GM18951 (cell line): ENCODE results near the gene ZNF35.
A peak's percentile ranks its signal among the peaks of the same experiment; 100 is the strongest.

ENCODE experiments used
- POLR2A ChIP-seq: IDR thresholded peaks from 4 replicates; pipeline ENCODE4 v1.6.1; 2011; ENCODE audit warnings: mild to moderate bottlenecking; ENCODE audit not compliant: insufficient read length, insufficient read depth; ENCODE audit errors: extremely low read depth
- in situ Hi-C: fragments of 300-500 bp; cut with MboI; formaldehyde crosslinking; loops from one replicate; pipeline ENCODE4 v1.12.0; 2022; ENCODE audit warnings: low sequenced_read_pairs, mixed read lengths, inconsistent platforms; ENCODE audit not compliant: unreplicated experiment

ZNF35 gene

DNA sequence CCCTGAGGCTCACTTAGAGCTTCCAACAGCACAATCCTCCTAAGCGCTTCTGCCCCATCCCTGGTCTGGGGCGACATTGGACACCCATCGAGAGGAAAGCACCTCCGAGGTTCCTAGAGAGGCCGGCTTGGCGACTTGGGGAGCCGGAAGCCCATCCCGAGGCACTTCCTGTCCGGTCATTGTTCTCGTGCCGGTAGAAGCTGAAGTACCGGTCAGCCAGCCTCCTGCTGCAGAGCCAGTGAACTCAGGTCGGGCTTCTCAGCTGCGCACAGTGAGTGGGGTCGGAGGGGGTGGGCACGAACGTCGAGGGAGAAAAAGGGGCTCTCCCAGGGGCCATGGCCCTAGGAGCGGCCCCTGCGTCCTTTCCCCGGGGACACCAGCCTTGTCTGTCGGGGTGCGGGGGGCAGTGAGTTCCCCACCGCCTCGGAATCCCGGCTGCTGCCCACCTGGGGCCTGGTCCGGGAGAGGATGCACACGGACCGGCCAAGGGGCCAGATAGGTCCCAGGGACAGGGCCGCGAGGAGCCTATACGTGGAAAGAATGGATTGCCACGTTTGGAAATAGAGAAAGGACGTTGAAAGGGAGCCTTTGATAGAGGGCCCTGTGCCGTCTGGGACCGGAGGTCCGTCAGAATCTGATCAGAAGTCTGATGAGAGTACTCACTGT is at the start of gene ZNF35:
ZNF35 (plus strand) TSS at position 169 of the 666 bp plus-strand sequence. CDS start 2,336 bp downstream, outside the sequence.
- in situ Hi-C loops, result no loop called here
- peak; percentile 76 for TF ChIP-seq POLR2A

DNA sequence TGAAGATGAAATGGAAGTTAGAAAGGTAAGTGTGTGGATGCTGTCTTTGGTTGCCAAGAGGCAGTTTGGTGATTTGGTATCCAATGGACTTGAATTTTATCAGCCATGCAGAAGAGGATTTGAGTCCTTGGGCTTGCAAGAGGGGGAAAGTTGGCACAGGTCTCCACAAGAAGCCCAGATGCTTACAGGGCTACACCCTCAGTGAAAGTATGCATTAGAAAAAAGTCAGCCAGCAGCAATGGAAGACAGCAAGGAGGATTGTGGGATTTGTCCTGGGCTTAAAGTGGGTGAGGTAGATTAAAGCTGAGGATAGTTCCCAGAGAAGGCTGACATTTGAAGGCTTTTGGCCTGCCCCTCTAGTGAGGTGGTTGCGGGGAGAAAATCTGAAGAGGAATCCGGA is 46.8 kb upstream of the ZNF35 start:
- TF ChIP-seq POLR2A, result no peak
- in situ Hi-C loops, result no loop called here

DNA sequence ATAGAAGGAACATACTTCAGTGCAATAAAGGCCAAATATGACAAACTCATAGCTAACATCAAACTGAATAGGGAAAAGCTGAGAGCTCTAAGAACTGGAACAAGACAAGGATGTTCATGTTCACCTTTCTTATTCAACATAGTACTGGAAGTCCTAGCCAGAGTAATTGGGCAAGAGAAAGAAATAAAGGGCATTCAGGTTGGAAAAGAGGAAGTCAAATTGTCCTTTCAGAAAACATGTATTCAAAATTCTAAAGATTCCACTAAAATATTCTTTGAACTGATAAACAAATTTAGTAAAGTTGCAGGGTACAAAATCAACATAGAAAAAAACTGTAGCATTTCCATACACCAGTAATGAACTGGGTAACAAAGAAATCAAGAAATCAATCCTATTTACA is 35.9 kb upstream of the ZNF35 start:
- TF ChIP-seq POLR2A, result no peak
- in situ Hi-C loops, result no loop called here

DNA sequence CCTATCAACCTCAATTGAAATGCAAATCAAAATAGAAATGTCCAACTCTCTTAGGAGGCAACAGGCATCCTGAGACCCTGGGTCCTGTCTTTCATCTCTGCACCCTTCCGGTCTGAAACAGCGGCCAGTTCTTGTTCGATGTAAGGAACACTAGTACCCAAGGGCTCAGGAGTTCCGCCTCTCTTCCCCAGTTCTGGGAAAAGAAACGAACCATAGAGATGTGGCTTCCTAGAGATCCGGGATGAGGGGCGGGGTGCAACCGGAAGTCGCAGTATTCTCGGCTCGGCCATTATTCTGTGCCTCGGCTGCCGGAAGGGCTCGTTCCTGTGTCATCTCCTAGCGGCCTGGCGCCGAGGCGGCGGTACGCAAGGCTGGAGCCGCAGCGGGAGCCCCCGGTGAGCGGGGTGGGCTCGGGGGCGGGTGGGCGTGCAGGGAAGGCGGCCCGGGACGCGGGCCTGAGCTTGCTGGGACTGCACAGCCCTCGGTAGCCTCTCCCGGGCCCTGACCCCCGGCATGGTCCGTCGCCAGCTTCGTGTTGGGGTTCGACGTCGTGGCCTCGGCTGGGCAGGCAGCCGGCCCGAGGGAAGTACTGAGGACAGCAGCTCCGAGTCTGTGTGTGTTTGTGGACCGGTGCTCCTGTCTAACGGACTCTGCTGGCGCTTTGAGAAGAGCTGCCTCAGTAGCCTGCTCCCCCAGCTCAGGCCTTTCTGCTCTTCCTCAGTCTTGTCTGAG is 23.6 kb upstream of the ZNF35 start, which contains the start of gene ZNF197:
ZNF197 (plus strand) TSS at position 288 of the 732 bp plus-strand sequence. CDS start 4,119 bp downstream, outside the sequence.
- in situ Hi-C loops, result no loop called here
- peak; percentile 73 for TF ChIP-seq POLR2A

DNA sequence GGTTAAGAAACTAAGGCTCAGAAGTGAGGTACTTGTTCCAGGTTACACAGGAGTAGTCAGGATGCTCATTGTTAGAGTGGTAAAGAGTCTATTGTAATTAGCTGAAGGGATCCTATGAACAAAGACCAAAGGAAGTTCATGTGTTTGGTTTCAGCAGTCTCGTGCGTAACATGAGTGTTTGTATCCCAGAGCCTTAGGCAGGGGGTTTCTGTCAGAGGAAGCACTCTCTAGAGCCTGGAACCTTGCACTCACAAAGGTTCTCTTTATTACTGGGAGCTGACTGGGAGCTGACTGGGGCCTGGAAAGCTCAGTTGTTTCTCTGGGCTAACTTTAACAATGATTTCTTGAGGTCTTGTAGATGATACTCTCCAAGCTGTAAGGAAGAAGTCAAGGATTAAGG is 19.8 kb upstream of the ZNF35 start:
- no peak for TF ChIP-seq POLR2A
- in situ Hi-C loops, result no loop called here

DNA sequence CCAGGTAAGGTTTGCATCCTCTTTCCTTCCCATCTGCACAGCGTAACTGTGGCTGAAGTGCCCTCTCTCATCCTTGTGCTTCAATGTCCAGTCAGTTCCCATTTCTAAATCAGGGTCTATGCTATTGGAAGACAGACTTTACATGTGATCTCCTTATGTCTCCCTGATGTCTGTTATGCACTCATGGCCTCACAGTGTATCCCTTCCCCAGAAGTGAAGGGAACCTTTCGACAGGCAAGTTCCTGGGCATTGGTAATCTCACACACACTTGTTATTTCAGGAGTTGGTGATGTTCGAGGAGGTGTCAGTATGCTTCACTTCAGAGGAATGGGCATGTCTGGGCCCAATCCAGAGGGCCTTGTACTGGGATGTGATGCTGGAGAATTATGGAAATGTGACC is 16.3 kb upstream of the ZNF35 start:
- TF ChIP-seq POLR2A, result no peak
- in situ Hi-C loops, result no loop called here

DNA sequence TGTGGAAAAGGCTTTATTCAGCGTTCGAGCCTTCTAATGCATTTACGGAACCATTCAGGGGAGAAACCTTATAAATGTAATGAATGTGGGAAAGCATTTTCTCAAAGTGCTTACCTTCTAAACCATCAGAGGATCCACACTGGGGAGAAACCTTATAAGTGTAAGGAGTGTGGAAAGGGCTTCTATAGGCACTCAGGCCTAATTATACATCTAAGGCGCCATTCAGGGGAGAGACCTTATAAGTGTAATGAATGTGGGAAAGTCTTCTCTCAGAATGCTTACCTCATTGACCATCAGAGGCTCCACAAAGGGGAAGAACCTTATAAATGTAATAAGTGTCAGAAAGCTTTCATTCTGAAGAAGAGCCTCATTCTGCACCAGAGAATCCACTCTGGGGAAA is 6.2 kb upstream of the ZNF35 start:
- TF ChIP-seq POLR2A, result no peak
- in situ Hi-C loops, result no loop called here

DNA sequence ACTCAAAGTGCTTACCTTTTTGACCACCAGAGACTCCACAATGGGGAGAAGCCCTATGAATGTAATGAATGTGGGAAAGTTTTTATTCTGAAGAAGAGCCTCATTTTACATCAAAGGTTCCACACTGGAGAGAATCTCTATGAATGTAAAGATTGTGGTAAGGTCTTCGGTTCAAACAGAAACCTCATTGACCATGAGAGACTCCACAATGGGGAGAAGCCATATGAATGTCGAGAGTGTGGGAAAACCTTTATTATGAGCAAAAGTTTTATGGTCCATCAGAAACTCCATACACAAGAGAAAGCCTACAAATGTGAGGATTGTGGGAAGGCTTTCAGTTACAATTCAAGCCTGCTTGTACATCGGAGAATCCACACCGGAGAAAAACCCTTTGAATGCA is 5.5 kb upstream of the ZNF35 start:
- TF ChIP-seq POLR2A, result no peak
- in situ Hi-C loops, result no loop called here

DNA sequence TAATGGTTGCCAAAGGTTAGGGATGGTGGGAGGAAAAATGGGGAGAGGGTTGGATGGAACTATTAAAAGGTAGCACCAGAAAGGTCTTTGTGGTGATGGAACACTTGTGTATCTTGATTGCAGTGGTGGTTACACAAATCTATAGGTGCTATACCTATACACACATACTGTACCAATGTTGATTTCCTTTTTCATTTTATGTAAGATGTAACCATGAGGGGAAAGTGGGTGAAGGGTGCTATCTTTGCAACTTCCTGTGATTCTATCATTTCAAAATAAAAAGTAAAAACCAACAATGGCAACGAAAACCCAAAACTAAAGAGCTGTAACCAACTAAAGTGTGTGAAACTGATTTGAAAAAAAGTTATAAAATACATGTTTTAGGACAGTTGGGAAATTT is 761 bp upstream of the ZNF35 start:
- in situ Hi-C loops, result no loop called here
- no peak for TF ChIP-seq POLR2A

DNA sequence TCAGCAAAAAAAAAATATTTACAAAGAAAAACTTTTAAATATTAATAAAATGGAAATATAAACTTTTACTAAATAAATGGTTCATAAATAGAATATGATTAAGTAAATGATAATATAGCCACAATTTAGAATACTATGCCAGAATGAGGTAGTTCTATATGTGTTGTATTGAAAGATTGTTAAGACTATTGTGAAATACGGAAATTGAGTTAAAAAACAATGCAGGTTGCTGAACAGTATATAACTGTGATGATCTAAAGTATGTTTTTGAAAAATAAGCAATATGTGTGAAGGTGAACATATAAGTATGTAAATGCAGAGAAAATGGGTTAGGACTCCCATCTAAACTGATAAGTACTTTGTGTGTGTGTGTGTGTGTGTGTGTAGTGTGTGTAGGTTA is 1.2 kb downstream of the ZNF35 start:
- in situ Hi-C loops, result no loop called here
- no peak for TF ChIP-seq POLR2A

DNA sequence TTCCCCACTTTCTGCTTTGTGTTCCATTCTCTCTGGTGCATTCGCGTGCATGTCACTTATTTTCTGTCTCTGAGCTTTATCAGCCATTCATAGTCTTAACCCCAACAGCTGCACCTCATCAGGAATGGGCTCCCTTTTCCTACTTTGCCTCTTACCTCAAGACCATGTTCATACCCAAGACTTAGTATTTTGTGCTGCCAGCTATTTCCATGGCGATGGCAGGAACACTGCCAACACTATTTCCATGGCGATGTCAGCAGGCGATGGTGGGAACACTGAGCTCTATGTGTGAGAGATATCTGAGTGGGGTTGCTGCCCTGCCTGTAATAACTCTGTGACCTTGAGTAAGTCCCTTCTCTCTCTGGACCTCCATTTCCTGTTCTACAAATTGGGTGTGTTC is 5.5 kb downstream of the ZNF35 start:
- in situ Hi-C loops, result no loop called here
- TF ChIP-seq POLR2A, result no peak

DNA sequence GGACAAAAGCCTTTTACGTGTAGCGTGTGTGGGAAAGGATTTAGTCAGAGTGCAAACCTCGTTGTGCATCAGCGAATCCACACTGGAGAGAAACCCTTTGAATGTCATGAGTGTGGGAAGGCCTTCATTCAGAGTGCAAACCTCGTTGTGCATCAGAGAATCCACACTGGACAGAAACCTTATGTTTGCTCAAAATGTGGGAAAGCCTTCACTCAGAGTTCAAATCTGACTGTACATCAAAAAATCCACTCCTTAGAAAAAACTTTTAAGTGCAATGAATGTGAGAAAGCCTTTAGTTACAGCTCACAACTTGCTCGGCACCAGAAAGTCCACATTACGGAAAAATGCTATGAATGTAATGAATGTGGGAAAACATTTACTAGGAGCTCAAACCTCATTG is 10.5 kb downstream of the ZNF35 start:
- TF ChIP-seq POLR2A, result no peak
- in situ Hi-C loops, result no loop called here

DNA sequence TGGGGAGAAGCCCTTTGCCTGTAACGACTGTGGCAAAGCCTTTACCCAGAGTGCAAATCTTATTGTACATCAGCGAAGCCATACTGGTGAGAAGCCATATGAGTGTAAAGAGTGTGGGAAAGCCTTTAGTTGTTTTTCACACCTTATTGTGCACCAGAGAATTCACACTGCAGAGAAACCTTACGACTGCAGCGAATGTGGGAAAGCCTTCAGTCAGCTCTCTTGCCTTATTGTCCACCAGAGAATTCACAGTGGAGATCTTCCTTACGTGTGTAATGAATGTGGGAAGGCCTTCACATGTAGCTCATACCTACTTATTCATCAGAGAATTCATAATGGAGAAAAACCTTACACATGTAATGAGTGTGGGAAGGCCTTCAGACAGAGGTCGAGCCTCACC is 10.9 kb downstream of the ZNF35 start:
- in situ Hi-C loops, result no loop called here
- TF ChIP-seq POLR2A, result no peak

DNA sequence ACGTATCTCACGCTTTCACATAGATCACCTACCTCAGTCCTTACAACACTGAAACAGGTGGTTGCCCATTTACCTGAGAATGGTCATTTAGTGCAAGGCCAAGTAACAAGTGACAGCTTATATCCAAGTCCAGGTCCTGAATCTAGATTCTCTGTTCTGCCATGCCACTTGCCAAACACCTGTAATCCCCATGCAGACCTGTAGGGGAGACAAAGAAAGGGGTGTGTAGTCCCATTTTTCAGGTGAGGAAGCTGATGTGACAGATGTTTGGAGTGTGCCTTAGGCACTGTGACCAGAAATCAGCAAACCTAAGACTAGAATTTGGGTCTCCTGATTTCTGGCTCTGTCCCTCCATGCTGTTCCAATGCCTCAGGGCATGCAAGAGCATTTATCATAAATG is 12.7 kb downstream of the ZNF35 start:
- in situ Hi-C loops, result no loop called here
- no peak for TF ChIP-seq POLR2A
